Right lobe of liver (tissue), 6 donors: Measurements from ENCODE around the gene SLC27A2. TPM values are rescaled to one million over a fixed set of nuclear protein-coding genes. Genes with fewer than 3 reads are reported as not detected.
A peak's percentile ranks its signal among the peaks of the same experiment; 100 is the strongest.

ENCODE experiments used
- ATAC-seq, 4 donors: fragments of 200-7000 bp; cut with Tn5 transposase; one replicate each; pipeline ENCODE4 v1.9.1; 2020; ENCODE audit warnings: mild to moderate bottlenecking in 4 of 4, moderate library complexity in 4 of 4
- DNase-seq, 3 donors: peaks; one replicate each; pipeline ENCODE4 v3.0.0-alpha.2; 2020
- H3K27ac ChIP-seq, 3 donors: fragments of 200-600 bp; one replicate each; pipeline ENCODE4 v1.8.0; 2022
- H3K27me3 ChIP-seq, 2 donors: fragments of 200-600 bp; one replicate each; pipeline ENCODE4 v1.8.0; 2022
- H3K36me3 ChIP-seq, 4 donors: fragments of 200-600 bp; sonication (generic) in 1 of 4; one replicate each; pipeline versions ENCODE4 v1.5.1 to v1.8.0; 2017 to 2022; ENCODE audit warnings: control low read depth in 1 of 4
- H3K4me1 ChIP-seq, 4 donors: fragments of 200-600 bp; sonication (generic) in 1 of 4; one replicate each; pipeline versions ENCODE4 v1.5.1 to v1.8.0; 2017 to 2022; ENCODE audit warnings: control low read depth in 1 of 4
- H3K4me3 ChIP-seq, 3 donors: fragments of 200-600 bp; one replicate each; pipeline ENCODE4 v1.8.0; 2022
- H3K9me3 ChIP-seq, 4 donors: fragments of 200-600 bp; sonication (generic) in 1 of 4; one replicate each; pipeline versions ENCODE4 v1.5.1 to v1.8.0; 2017 to 2022; ENCODE audit warnings: control low read depth in 1 of 4
- CTCF ChIP-seq, 4 donors: fragments of 200-600 bp in 3 of 4; fragments of 450-650 bp in 1 of 4; IDR thresholded peaks; one replicate each; pipeline versions ENCODE4 v1.5.1 to v1.8.0; 2016 to 2022; ENCODE audit warnings: antibody characterized with exemption in 4 of 4, mild to moderate bottlenecking in 2 of 4
- POLR2A ChIP-seq: fragments of 450-650 bp; IDR thresholded peaks from one replicate; pipeline ENCODE4 v1.6.1; 2017; ENCODE audit warnings: antibody characterized with exemption, mild to moderate bottlenecking
- WGBS: methylation state at CpG from one replicate; pipeline ENCODE4 v1.1.6; 2018; ENCODE audit warnings: low coverage, low lambda C conversion rate; ENCODE audit not compliant: insufficient coverage; ENCODE audit errors: missing lambda C conversion rate; 5-methylcytosine and 5-hydroxymethylcytosine counted together
- intact Hi-C, 2 donors: fragments of 100-400 bp; cut with DNase I; formaldehyde crosslinking; loops; one replicate each; pipeline versions ENCODE4 v1.11.2 to v1.14.1; 2022
- total RNA-seq, 6 experiments: library from RNA; depleted of rRNA in 2 of 6; stranded (reverse); fragments of >200 nt in 2 of 6; fragmentation: NEBNext Ultra II Directional in 3 of 6; extraction: Animal tissue kit (Norgen Biotek cat#: 25700) in 3 of 6; gene quantifications; one replicate each; pipeline versions ENCODE4 v1.1.0 to v1.2.4, GENCODE V29; 2016 to 2023
- donor health status: DM: no; HTN: yes; CAD: no.
- donor health status: DM: no; HTN: no; CAD: no.
- donor health status: DM: no; HTN: no; CAD: no.
- donor health status: DM: no; HTN: yes; CAD: no.
- donor health status: DM: no; HTN: yes; CAD: no.

Gene SLC27A2
- total RNA-seq, 6 experiments from 2014 or later: 76.8 to 366 (median 172) TPM

GRCh38 chr15:50244153-50244552 is 62.2 kb downstream of the SLC27A2 start:
- TF ChIP-seq POLR2A: no peak
- no peak for TF ChIP-seq CTCF (IDR thresholded peaks at IDR 0.05)
- H3K27me3 ChIP-seq: no peaks in the 10 kb centered on the region
- 80% methylated on average over 1 of the region's 1 CpG for WGBS
- no peak overlapping the region for H3K4me3 ChIP-seq
- DNase-seq (no peak), ATAC-seq (peak in 2 of 4 donors; percentile 29 to 33)
- no peaks in the 10 kb centered on the region for H3K9me3 ChIP-seq
- H3K36me3 ChIP-seq: no peaks in the 10 kb centered on the region
- peak overlapping the region; percentile 36 to 89 (median 82) for H3K27ac ChIP-seq
- peaks cover 0 to 64% (median 25%) of the 10 kb centered on the region in 4 donors for H3K4me1 ChIP-seq
- intact Hi-C loops: no loop called here

- Histone ChIP-seq H3K4me3 (no peak overlapping the region), H3K27me3 (no peaks in the 10 kb centered on the region), H3K4me1 (peaks cover 0 to 70% (median 30%) of the 10 kb centered on the region in 4 donors), H3K36me3 (no peaks in the 10 kb centered on the region), H3K27ac (peak overlapping the region; percentile 36 to 89 (median 82)), H3K9me3 (no peaks in the 10 kb centered on the region)
- WGBS: 39% methylated on average over 2 of the region's 2 CpGs
- DNase-seq (peak; percentile 77 to 90 (median 89)), ATAC-seq (peak; percentile 85 to 95 (median 90))
- intact Hi-C loops: no loop called here
- TF ChIP-seq POLR2A (no peak), CTCF (IDR thresholded peaks at IDR 0.05) (peak in 1 of 4 donors; percentile 7)
Observed at GRCh38 chr15:50244959-50245624, 63.1 kb downstream of the SLC27A2 start.

- TF ChIP-seq CTCF (IDR thresholded peaks at IDR 0.05): no peak
- H3K27me3 ChIP-seq: no peaks in the 10 kb centered on the region
- intact Hi-C loops: no loop called here
- H3K27ac ChIP-seq: peak overlapping the region in 2 of 3 donors; percentile 82 to 89
- no peak for ATAC-seq
- H3K4me3 ChIP-seq: no peak overlapping the region
- H3K9me3 ChIP-seq: no peaks in the 10 kb centered on the region
- no peak for DNase-seq
- no peaks in the 10 kb centered on the region for H3K36me3 ChIP-seq
- 53% methylated on average over 2 of the region's 2 CpGs for WGBS
- H3K4me1 ChIP-seq: peaks cover 0 to 84% (median 36%) of the 10 kb centered on the region in 4 donors
Observed at GRCh38 chr15:50246631-50247030, 64.6 kb downstream of the SLC27A2 start.

- DNase-seq (peak in 2 of 3 donors; percentile 50 to 58), ATAC-seq (peak; percentile 3 to 74 (median 60))
- H3K9me3 ChIP-seq: no peaks in the 10 kb centered on the region
- peaks cover 0 to 76% (median 36%) of the 10 kb centered on the region in 4 donors for H3K4me1 ChIP-seq
- intact Hi-C loops: no loop called here
- no peak overlapping the region for H3K4me3 ChIP-seq
- H3K27ac ChIP-seq: peak overlapping the region; percentile 53 to 82 (median 80)
- H3K36me3 ChIP-seq: no peaks in the 10 kb centered on the region
- no peaks in the 10 kb centered on the region for H3K27me3 ChIP-seq
- TF ChIP-seq POLR2A (no peak), CTCF (IDR thresholded peaks at IDR 0.05) (no peak)
- 50% methylated on average over 5 of the region's 14 CpGs for WGBS
Observed at GRCh38 chr15:50247819-50248655, 66.0 kb downstream of the SLC27A2 start.
